ENCODE measurements around the gene DENND1C.

DNA sequence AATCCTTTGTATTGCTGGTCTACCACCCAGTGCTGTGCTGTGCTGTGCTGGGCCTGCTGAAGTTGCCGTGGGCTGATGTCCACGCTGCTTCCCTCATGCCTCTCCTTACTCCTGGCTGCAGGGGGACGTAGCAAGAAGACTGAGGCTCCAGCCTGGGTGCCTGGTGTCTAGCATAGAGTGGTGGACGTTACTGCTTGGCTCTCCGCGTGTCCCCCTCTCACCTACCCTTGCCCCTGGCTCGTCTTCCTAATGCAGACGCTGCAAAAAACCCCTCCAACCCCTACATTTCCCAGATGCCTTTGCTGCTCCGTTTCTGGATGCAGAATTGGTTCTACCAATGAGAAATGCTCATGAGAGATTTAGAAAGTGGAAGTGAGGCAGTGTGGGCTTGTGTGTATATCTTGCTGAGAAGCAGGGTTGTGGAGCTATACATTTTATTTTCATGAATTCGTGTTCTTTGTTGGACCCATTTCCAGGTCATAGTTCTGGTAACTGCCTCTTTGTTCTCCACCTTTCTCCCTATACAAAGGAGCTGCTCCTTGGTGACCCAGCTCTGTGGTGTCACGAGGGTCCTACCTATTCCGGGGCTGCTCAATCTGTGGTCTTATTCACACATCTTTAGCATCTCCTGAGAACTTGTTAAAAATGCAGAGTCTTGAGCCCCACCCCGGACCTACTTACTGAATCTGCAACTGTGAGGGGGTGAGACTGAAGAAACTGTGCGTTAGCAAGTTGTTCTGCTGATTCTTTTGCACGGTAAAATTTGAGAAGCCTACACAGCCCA lies 7.9 kb upstream of the DENND1C start:
- TF ChIP-seq, protein P1, sequence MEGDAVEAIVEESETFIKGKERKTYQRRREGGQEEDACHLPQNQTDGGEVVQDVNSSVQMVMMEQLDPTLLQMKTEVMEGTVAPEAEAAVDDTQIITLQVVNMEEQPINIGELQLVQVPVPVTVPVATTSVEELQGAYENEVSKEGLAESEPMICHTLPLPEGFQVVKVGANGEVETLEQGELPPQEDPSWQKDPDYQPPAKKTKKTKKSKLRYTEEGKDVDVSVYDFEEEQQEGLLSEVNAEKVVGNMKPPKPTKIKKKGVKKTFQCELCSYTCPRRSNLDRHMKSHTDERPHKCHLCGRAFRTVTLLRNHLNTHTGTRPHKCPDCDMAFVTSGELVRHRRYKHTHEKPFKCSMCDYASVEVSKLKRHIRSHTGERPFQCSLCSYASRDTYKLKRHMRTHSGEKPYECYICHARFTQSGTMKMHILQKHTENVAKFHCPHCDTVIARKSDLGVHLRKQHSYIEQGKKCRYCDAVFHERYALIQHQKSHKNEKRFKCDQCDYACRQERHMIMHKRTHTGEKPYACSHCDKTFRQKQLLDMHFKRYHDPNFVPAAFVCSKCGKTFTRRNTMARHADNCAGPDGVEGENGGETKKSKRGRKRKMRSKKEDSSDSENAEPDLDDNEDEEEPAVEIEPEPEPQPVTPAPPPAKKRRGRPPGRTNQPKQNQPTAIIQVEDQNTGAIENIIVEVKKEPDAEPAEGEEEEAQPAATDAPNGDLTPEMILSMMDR (IDR thresholded peaks at IDR 0.05; ENCODE audit: control extremely low read depth in 1 of 3, insufficient read depth in 1 of 3, low read depth in 1 of 3, low read length in 3 of 3), result no peak
- TF ChIP-seq SIX5 (IDR thresholded peaks at IDR 0.05; ENCODE audit: low read depth, low read length), result no peak
- no peak for TF ChIP-seq CREB1 (IDR thresholded peaks at IDR 0.05)
- TF ChIP-seq EZH2 (IDR thresholded peaks at IDR 0.05; ENCODE audit: low read depth, low read length, severe bottlenecking), result no peak
- no peak for TF ChIP-seq POLR2AphosphoS5 (IDR thresholded peaks at IDR 0.05; ENCODE audit: low read depth, low read length)
- no peak for TF ChIP-seq POLR2A (IDR thresholded peaks at IDR 0.05; ENCODE audit: control extremely low read depth in 1 of 2, low read depth in 2 of 2, low read length in 2 of 2)
- no peak for TF ChIP-seq TAF1 (IDR thresholded peaks at IDR 0.05; ENCODE audit: low read depth, low read length)
- TF ChIP-seq PHF8 (conservative IDR thresholded peaks at IDR 0.05; ENCODE audit: low read depth, low read length), result no peak
- TF ChIP-seq YY1 (IDR thresholded peaks at IDR 0.05; ENCODE audit: low read depth, low read length), result no peak
- TF ChIP-seq CHD1 (IDR thresholded peaks at IDR 0.05; ENCODE audit: low read depth, low read length), result no peak
- no peak for TF ChIP-seq SUZ12 (IDR thresholded peaks at IDR 0.05; ENCODE audit: low read length)
- TF ChIP-seq RAD21 (IDR thresholded peaks at IDR 0.05 in 1 of 2, conservative IDR thresholded peaks at IDR 0.05 in 1 of 2; ENCODE audit: low read depth in 2 of 2, low read length in 2 of 2), result no peak
- no peak for TF ChIP-seq SP1 (IDR thresholded peaks at IDR 0.05; ENCODE audit: low read depth, low read length)
- TF ChIP-seq RFX5 (IDR thresholded peaks at IDR 0.05; ENCODE audit: borderline replicate concordance, low read depth, low read length), result no peak
